ENCODE data around the gene GPRIN1. TPM values are rescaled to one million over a fixed set of nuclear protein-coding genes. Genes with fewer than 3 reads are reported as not detected.

The GPRIN1 gene
- total RNA-seq, 1 donor from 2014 or later: 3.0 TPM

Other genes starting within 250 kb of the GPRIN1 start
- 55.5 and 61.3 TPM in 2 replicates for gene KIAA1191, start 248.4 kb downstream of the GPRIN1 start, total RNA-seq
- 22.3 TPM in 2 replicates for gene ARL10, start 244.7 kb downstream of the GPRIN1 start, total RNA-seq
- 79.6 and 84.0 TPM in 2 replicates for gene NOP16, start 221.6 kb downstream of the GPRIN1 start, total RNA-seq
- gene HIGD2A, start 221.4 kb downstream of the GPRIN1 start, total RNA-seq: 102 and 105 TPM in 2 replicates
- 47.9 and 57.9 TPM in 2 replicates for gene CLTB, start 193.6 kb downstream of the GPRIN1 start, total RNA-seq
- 39.4 and 44.1 TPM in 2 replicates for gene FAF2, start 161.8 kb downstream of the GPRIN1 start, total RNA-seq
- 64.7 and 70.3 TPM in 2 replicates for gene RNF44, start 72.8 kb downstream of the GPRIN1 start, total RNA-seq
- 0.30 and 0.64 TPM in 2 replicates for gene CDHR2, start 60.8 kb downstream of the GPRIN1 start, total RNA-seq
- gene SNCB, start 20.4 kb upstream of the GPRIN1 start, total RNA-seq: not detected in 2 replicates
- not detected in 2 replicates for gene EIF4E1B, start 20.5 kb upstream of the GPRIN1 start, total RNA-seq
- gene TSPAN17, start 37.3 kb upstream of the GPRIN1 start, total RNA-seq: 32.7 and 33.9 TPM in 2 replicates
- not detected in 2 replicates for gene UNC5A, start 200.4 kb upstream of the GPRIN1 start, total RNA-seq